HG02763 (cell line): ENCODE data around the gene SH2D3C.
"Not testable (repeated sequence)": the region's sequence is repeated elsewhere in the genome, so short reads cannot be mapped to it uniquely, and the experiment has no call there.

Source experiments
- ATAC-seq: cut with Tn5 transposase; IDR thresholded peaks from one replicate; pipeline ENCODE4 v1.9.1; 2021; ENCODE audit warnings: mild to moderate bottlenecking, moderate library complexity; ENCODE audit not compliant: unreplicated experiment

The SH2D3C gene

GRCh38 chr9:127769101-127769500, 9.4 kb downstream of the SH2D3C start:
- no peak for ATAC-seq

GRCh38 chr9:127768698-127769097, 9.8 kb downstream of the SH2D3C start:
- ATAC-seq: no peak

GRCh38 chr9:127767909-127768331, 10.5 kb downstream of the SH2D3C start:
- no peak for ATAC-seq

GRCh38 chr9:127767410-127767809, 11.1 kb downstream of the SH2D3C start:
- no peak for ATAC-seq

- ATAC-seq: no peak
Observed at GRCh38 chr9:127765418-127765817, 13.0 kb downstream of the SH2D3C start.

GRCh38 chr9:127763918-127764384, 14.5 kb downstream of the SH2D3C start:
- no peak for ATAC-seq

GRCh38 chr9:127762111-127762676, 16.3 kb downstream of the SH2D3C start:
- ATAC-seq: no peak

- no peak for ATAC-seq
Observed at GRCh38 chr9:127761491-127761956, 16.9 kb downstream of the SH2D3C start.

GRCh38 chr9:127761061-127761460, 17.4 kb downstream of the SH2D3C start:
- no peak for ATAC-seq

- no peak for ATAC-seq
Observed at GRCh38 chr9:127758843-127759242, 19.6 kb downstream of the SH2D3C start.

GRCh38 chr9:127756776-127757175, 21.7 kb downstream of the SH2D3C start:
- ATAC-seq: not testable (repeated sequence)

GRCh38 chr9:127756233-127756632, 22.2 kb downstream of the SH2D3C start:
- ATAC-seq: no peak

- no peak for ATAC-seq
Observed at GRCh38 chr9:127755061-127756060, 23.1 kb downstream of the SH2D3C start.

GRCh38 chr9:127754099-127755060, 24.1 kb downstream of the SH2D3C start:
- no peak for ATAC-seq

GRCh38 chr9:127753622-127754021, 24.8 kb downstream of the SH2D3C start:
- no peak for ATAC-seq

GRCh38 chr9:127753148-127753547, 25.3 kb downstream of the SH2D3C start:
- ATAC-seq: no peak

GRCh38 chr9:127751269-127752054, 27.0 kb downstream of the SH2D3C start:
- ATAC-seq: no peak

- no peak for ATAC-seq
Observed at GRCh38 chr9:127749090-127749787, 29.2 kb downstream of the SH2D3C start.

GRCh38 chr9:127746959-127747569, 31.4 kb downstream of the SH2D3C start:
- no peak for ATAC-seq
